Panc1 (cell line): ENCODE results near the gene KCNC1. TPM values are rescaled to one million over a fixed set of nuclear protein-coding genes. Genes with fewer than 3 reads are reported as not detected.

Experiments used
- ATAC-seq: fragments of 200-7000 bp; cut with Tn5 transposase; 2 replicates; pipeline ENCODE4 v1.9.1; 2020; ENCODE audit warnings: mild to moderate bottlenecking, moderate library complexity
- BruUV-seq: library from RNA; stranded (reverse); fragments of 400-500 nt; replicated peaks from 2 replicates; lab custom pipeline; 2021; lab: Mats Ljungman, UMichigan
- CTCF ChIA-PET: fragments of 300-600 bp; sonication (Branson Sonifier 250); formaldehyde crosslinking; loops from one replicate; lab custom pipeline; 2022; ENCODE audit warnings: antibody characterized with exemption; lab: Charles Lee
- POLR2A ChIA-PET: fragments of 300-600 bp; sonication (Branson Sonifier 250); formaldehyde crosslinking; loops from one replicate; lab custom pipeline; 2022; ENCODE audit warnings: antibody characterized with exemption; lab: Charles Lee
- DNase-seq: peaks from one replicate; pipeline ENCODE4 v3.0.0-alpha.2; 2010; ENCODE audit warnings: low read depth, low spot score
- H3K27ac ChIP-seq: 2 replicates; pipeline ENCODE4 v1.5.1; 2011; ENCODE audit warnings: mild to moderate bottlenecking, low read length, inconsistent platforms
- H3K27me3 ChIP-seq: fragments of 200-500 bp; sonication (Bioruptor generic); 2 replicates; pipeline ENCODE4 v1.6.0; 2014; ENCODE audit warnings: low read length, inconsistent platforms; ENCODE audit not compliant: control insufficient read depth, insufficient read depth
- H3K36me3 ChIP-seq: fragments of 200-500 bp; sonication (Bioruptor generic); 2 replicates; pipeline ENCODE4 v1.5.1; 2014; ENCODE audit warnings: inconsistent platforms, mild to moderate bottlenecking, low read length, moderate library complexity; ENCODE audit not compliant: control insufficient read depth, insufficient read depth
- H3K4me1 ChIP-seq: 2 replicates; pipeline ENCODE4 v1.5.1; 2011; ENCODE audit warnings: inconsistent platforms, mild to moderate bottlenecking, low read length, moderate library complexity; ENCODE audit not compliant: control insufficient read depth, insufficient read depth
- H3K4me3 ChIP-seq, 2 experiments: 2 replicates each; pipeline ENCODE4 v1.5.1; 2011 to 2012; ENCODE audit warnings: low read depth in 2 of 2, low read length in 2 of 2, mild to moderate bottlenecking in 2 of 2, inconsistent platforms in 1 of 2, moderate library complexity in 1 of 2
- H3K9me3 ChIP-seq: fragments of 200-500 bp; sonication (Bioruptor generic); 2 replicates; pipeline ENCODE4 v1.5.1; 2014; ENCODE audit warnings: low read depth, mild to moderate bottlenecking, inconsistent platforms, low read length, moderate library complexity; ENCODE audit not compliant: control insufficient read depth, insufficient read depth
- POLR2AphosphoS5 ChIP-seq: IDR thresholded peaks from 2 replicates; pipeline ENCODE4 v1.6.1; 2012; ENCODE audit warnings: mild to moderate bottlenecking, low read depth, low read length, moderate library complexity
- SIN3A ChIP-seq: IDR thresholded peaks from 2 replicates; pipeline ENCODE4 v1.6.1; 2012; ENCODE audit warnings: low read depth, mild to moderate bottlenecking, low read length, moderate library complexity, borderline replicate concordance; ENCODE audit not compliant: insufficient read depth
- TCF7L2 ChIP-seq: IDR thresholded peaks from 2 replicates; pipeline ENCODE4 v1.6.1; 2011; ENCODE audit warnings: mild to moderate bottlenecking, low read depth, low read length, inconsistent platforms
- in situ Hi-C: cut with HindIII; loops from 2 replicates; pipeline ENCODE4 v1.10.0; 2016; ENCODE audit warnings: low sequenced_read_pairs, low pct_unique_long_range_greater_than_20kb
- intact Hi-C: fragments of 100-400 bp; cut with micrococcal nuclease; formaldehyde crosslinking; loops from one replicate; pipeline ENCODE4 v1.10.0; 2022; ENCODE audit not compliant: unreplicated experiment
- total RNA-seq: library from RNA; stranded (reverse); gene quantifications from one replicate; pipeline ENCODE4 v1.2.1, GENCODE V29; 2021; ENCODE audit not compliant: unreplicated experiment
- TF ChIP-seq, protein P1 (sequence below): fragments of 450-650 bp; IDR thresholded peaks from 2 replicates; pipeline ENCODE4 v1.5.1; 2017; ENCODE audit warnings: mild to moderate bottlenecking
- TF ChIP-seq, protein P2 (sequence below), 2 experiments: IDR thresholded peaks; 2 replicates each; pipeline ENCODE4 v1.6.1; 2011 to 2012; ENCODE audit warnings: low read depth in 2 of 2, control low read depth in 1 of 2, low read length in 1 of 2, mild to moderate bottlenecking in 1 of 2, moderate library complexity in 1 of 2; ENCODE audit not compliant: insufficient read depth in 1 of 2

The KCNC1 gene
- total RNA-seq, 1 experiment from 2014 or later = 0.95 TPM

DNA sequence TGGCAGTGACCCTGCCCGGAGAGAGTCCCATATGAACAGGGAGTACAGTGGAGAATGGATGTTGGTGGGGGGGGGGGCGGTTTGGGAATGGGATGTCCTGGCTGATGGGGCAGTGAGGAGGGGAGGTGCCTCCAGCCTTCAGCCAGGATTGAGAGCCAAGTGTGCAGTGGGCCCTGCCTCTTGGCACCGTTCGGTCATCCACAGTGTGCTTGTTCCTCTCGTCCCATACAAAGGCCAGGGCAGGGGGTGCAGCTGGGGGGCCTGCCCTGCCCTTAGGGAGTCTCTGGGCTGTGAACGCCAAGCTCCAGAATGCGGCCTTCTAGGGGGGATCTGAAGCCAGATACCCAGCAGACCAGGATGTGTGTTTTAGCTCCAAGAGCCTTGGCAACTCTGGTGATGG is 34.0 kb downstream of the KCNC1 start:
- Histone ChIP-seq H3K4me1 (no peaks in the 10 kb centered on the region), H3K4me3 (no peak overlapping the region), H3K27me3 (no peaks in the 10 kb centered on the region), H3K36me3 (no peaks in the 10 kb centered on the region), H3K27ac (no peak overlapping the region), H3K9me3 (no peaks in the 10 kb centered on the region)
- POLR2A ChIA-PET = no interaction called here
- intact Hi-C loops (no loop called here), in situ Hi-C loops (no loop called here)
- no TSS peak for BruUV-seq
- CTCF ChIA-PET = interaction anchor here (0.7 to 1.4 kb wide), 2 partner anchors 31 to 37 kb away, joined by 5 read pairs; no protein-coding TSS in a partner anchor
- TF ChIP-seq, protein P1, sequence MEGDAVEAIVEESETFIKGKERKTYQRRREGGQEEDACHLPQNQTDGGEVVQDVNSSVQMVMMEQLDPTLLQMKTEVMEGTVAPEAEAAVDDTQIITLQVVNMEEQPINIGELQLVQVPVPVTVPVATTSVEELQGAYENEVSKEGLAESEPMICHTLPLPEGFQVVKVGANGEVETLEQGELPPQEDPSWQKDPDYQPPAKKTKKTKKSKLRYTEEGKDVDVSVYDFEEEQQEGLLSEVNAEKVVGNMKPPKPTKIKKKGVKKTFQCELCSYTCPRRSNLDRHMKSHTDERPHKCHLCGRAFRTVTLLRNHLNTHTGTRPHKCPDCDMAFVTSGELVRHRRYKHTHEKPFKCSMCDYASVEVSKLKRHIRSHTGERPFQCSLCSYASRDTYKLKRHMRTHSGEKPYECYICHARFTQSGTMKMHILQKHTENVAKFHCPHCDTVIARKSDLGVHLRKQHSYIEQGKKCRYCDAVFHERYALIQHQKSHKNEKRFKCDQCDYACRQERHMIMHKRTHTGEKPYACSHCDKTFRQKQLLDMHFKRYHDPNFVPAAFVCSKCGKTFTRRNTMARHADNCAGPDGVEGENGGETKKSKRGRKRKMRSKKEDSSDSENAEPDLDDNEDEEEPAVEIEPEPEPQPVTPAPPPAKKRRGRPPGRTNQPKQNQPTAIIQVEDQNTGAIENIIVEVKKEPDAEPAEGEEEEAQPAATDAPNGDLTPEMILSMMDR = no peak
- TF ChIP-seq SIN3A (no peak), TCF7L2 (no peak), POLR2AphosphoS5 (no peak)
- TF ChIP-seq, protein P2, sequence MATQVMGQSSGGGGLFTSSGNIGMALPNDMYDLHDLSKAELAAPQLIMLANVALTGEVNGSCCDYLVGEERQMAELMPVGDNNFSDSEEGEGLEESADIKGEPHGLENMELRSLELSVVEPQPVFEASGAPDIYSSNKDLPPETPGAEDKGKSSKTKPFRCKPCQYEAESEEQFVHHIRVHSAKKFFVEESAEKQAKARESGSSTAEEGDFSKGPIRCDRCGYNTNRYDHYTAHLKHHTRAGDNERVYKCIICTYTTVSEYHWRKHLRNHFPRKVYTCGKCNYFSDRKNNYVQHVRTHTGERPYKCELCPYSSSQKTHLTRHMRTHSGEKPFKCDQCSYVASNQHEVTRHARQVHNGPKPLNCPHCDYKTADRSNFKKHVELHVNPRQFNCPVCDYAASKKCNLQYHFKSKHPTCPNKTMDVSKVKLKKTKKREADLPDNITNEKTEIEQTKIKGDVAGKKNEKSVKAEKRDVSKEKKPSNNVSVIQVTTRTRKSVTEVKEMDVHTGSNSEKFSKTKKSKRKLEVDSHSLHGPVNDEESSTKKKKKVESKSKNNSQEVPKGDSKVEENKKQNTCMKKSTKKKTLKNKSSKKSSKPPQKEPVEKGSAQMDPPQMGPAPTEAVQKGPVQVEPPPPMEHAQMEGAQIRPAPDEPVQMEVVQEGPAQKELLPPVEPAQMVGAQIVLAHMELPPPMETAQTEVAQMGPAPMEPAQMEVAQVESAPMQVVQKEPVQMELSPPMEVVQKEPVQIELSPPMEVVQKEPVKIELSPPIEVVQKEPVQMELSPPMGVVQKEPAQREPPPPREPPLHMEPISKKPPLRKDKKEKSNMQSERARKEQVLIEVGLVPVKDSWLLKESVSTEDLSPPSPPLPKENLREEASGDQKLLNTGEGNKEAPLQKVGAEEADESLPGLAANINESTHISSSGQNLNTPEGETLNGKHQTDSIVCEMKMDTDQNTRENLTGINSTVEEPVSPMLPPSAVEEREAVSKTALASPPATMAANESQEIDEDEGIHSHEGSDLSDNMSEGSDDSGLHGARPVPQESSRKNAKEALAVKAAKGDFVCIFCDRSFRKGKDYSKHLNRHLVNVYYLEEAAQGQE (IDR thresholded peaks at IDR 0.05; ENCODE audit: insufficient read depth in 1 of 2, low read depth in 2 of 2, low read length in 1 of 2) = no peak
- ATAC-seq = no peak
- DNase-seq = no peak

DNA sequence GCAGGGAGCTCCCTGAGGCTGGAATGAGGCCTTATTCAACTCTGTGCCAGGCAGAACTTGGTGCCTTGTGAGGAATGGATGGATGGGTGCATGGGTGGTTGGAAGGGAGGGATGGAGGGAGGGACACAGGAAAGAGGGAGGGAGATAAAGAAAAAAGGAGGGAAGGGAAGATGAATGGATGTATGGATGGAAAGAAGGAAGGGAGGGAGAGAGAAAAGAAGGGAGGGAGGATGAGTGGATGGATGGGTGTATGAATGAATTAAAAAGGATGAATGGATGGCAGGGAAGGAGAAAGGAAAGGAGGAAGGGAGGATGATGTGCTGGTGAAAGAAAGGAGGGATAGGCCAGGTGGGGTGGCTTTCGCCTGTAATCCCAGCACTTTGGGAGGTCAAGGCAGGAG is 34.6 kb downstream of the KCNC1 start:
- no peaks in the 10 kb centered on the region for H3K36me3 ChIP-seq
- in situ Hi-C loops (no loop called here), intact Hi-C loops (no loop called here)
- ChIA-PET POLR2A (no interaction called here), CTCF (interaction anchor here (1.4 kb wide), 1 partner anchor 38 kb away, joined by 5 read pairs; no protein-coding TSS in a partner anchor)
- H3K27ac ChIP-seq = no peak overlapping the region
- no peaks in the 10 kb centered on the region for H3K27me3 ChIP-seq
- H3K9me3 ChIP-seq = no peaks in the 10 kb centered on the region
- H3K4me1 ChIP-seq = no peaks in the 10 kb centered on the region
- TF ChIP-seq SIN3A (no peak), TCF7L2 (no peak), POLR2AphosphoS5 (no peak)
- TF ChIP-seq, protein P1 = no peak
- TF ChIP-seq, protein P2 (IDR thresholded peaks at IDR 0.05; ENCODE audit: insufficient read depth in 1 of 2, low read depth in 2 of 2, low read length in 1 of 2) = no peak
- no TSS peak for BruUV-seq
- DNase-seq (no peak), ATAC-seq (no peak)
- no peak overlapping the region for H3K4me3 ChIP-seq
